HCEC 1CT (cell line): ENCODE measurements around the gene CYP2A6.
"Not testable (repeated sequence)": the region's sequence is repeated elsewhere in the genome, so short reads cannot be mapped to it uniquely, and the experiment has no call there.

Source experiments
- DNase-seq: peaks from one replicate; pipeline ENCODE4 v3.0.0-alpha.2; 2017

CYP2A6 gene

GRCh38 chr19:40842997-40843652 is 7.1 kb downstream of the CYP2A6 start:
- DNase-seq = not testable (repeated sequence)

- DNase-seq = not testable (repeated sequence)
Observed at GRCh38 chr19:40842012-40842411, 8.2 kb downstream of the CYP2A6 start.

GRCh38 chr19:40838477-40838876 is 11.8 kb downstream of the CYP2A6 start:
- DNase-seq = not testable (repeated sequence)

- DNase-seq = no peak
Observed at GRCh38 chr19:40836754-40837429, 13.4 kb downstream of the CYP2A6 start.

- not testable (repeated sequence) for DNase-seq
Observed at GRCh38 chr19:40833728-40834533, 16.3 kb downstream of the CYP2A6 start.

- DNase-seq = not testable (repeated sequence)
Observed at GRCh38 chr19:40832431-40832790, 17.8 kb downstream of the CYP2A6 start.

- DNase-seq = peak; percentile 99
Observed at GRCh38 chr19:40831502-40832430, 18.5 kb downstream of the CYP2A6 start.

- DNase-seq = not testable (repeated sequence)
Observed at GRCh38 chr19:40830741-40831140, 19.5 kb downstream of the CYP2A6 start.

GRCh38 chr19:40829205-40829604 is 21.0 kb downstream of the CYP2A6 start:
- no peak for DNase-seq

- DNase-seq = no peak
Observed at GRCh38 chr19:40827386-40828247, 22.6 kb downstream of the CYP2A6 start.

GRCh38 chr19:40826699-40827385 is 23.4 kb downstream of the CYP2A6 start:
- DNase-seq = not testable (repeated sequence)

GRCh38 chr19:40826312-40826698 is 23.9 kb downstream of the CYP2A6 start:
- DNase-seq = not testable (repeated sequence)

GRCh38 chr19:40825460-40826095 is 24.7 kb downstream of the CYP2A6 start:
- not testable (repeated sequence) for DNase-seq

- not testable (repeated sequence) for DNase-seq
Observed at GRCh38 chr19:40824916-40825315, 25.3 kb downstream of the CYP2A6 start.

GRCh38 chr19:40822704-40823553 is 27.3 kb downstream of the CYP2A6 start:
- DNase-seq = not testable (repeated sequence)

- no peak for DNase-seq
Observed at GRCh38 chr19:40822161-40822560, 28.1 kb downstream of the CYP2A6 start.

- not testable (repeated sequence) for DNase-seq
Observed at GRCh38 chr19:40819479-40820234, 30.6 kb downstream of the CYP2A6 start.
